Measurements from ENCODE around the gene ARHGAP26. TPM values are rescaled to one million over a fixed set of nuclear protein-coding genes. Genes with fewer than 3 reads are reported as not detected.

ARHGAP26 gene
- total and polyA plus RNA-seq, 10 donors: 4.2 to 148 (median 55.5) TPM

DNA sequence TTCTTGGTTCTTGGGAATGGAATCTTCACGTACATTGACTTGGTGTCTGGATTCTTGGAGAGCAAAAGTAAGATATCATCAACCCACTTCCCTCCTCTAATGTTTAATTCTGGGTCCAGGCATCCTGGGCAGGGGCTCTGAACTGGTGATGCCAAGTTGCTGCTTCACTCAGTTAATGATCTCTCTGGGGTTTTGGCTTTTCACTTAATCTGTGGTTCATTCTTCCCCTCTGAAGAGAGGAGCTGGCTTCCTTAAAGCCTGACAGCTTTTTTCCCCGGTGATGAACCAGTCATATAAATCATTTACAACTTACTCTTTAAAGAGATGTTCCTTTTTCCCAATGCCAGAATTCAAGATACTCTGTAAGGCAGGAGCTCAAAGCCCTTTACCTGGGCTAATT is 65.9 kb downstream of the ARHGAP26 start:
- Histone ChIP-seq H3K9me3 (no peaks in the 10 kb centered on the region), H3K36me3 (no peaks in the 10 kb centered on the region), H3K4me1 (peaks cover 0 to 56% (median 4%) of the 10 kb centered on the region in 6 donors), H3K27ac (no peak overlapping the region), H3K4me3 (no peak overlapping the region), H3K27me3 (replicated peaks in 1 of 7) (no peaks in the 10 kb centered on the region)
- no peak for DNase-seq
- intact Hi-C loops (cut with DNase I; ENCODE audit: low total_unique reads): no loop called here
- WGBS, 5 donors: 56 to 74% (median 61%) methylated on average over 2 of the region's 2 CpGs
- no peak for TF ChIP-seq POLR2A (IDR thresholded peaks at IDR 0.05)
- TF ChIP-seq POLR2AphosphoS5 (IDR thresholded peaks at IDR 0.05): no peak
- TF ChIP-seq, protein P1, sequence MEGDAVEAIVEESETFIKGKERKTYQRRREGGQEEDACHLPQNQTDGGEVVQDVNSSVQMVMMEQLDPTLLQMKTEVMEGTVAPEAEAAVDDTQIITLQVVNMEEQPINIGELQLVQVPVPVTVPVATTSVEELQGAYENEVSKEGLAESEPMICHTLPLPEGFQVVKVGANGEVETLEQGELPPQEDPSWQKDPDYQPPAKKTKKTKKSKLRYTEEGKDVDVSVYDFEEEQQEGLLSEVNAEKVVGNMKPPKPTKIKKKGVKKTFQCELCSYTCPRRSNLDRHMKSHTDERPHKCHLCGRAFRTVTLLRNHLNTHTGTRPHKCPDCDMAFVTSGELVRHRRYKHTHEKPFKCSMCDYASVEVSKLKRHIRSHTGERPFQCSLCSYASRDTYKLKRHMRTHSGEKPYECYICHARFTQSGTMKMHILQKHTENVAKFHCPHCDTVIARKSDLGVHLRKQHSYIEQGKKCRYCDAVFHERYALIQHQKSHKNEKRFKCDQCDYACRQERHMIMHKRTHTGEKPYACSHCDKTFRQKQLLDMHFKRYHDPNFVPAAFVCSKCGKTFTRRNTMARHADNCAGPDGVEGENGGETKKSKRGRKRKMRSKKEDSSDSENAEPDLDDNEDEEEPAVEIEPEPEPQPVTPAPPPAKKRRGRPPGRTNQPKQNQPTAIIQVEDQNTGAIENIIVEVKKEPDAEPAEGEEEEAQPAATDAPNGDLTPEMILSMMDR (IDR thresholded peaks at IDR 0.05 in 8 of 11, conservative IDR thresholded peaks at IDR 0.05 in 3 of 11): no peak

DNA sequence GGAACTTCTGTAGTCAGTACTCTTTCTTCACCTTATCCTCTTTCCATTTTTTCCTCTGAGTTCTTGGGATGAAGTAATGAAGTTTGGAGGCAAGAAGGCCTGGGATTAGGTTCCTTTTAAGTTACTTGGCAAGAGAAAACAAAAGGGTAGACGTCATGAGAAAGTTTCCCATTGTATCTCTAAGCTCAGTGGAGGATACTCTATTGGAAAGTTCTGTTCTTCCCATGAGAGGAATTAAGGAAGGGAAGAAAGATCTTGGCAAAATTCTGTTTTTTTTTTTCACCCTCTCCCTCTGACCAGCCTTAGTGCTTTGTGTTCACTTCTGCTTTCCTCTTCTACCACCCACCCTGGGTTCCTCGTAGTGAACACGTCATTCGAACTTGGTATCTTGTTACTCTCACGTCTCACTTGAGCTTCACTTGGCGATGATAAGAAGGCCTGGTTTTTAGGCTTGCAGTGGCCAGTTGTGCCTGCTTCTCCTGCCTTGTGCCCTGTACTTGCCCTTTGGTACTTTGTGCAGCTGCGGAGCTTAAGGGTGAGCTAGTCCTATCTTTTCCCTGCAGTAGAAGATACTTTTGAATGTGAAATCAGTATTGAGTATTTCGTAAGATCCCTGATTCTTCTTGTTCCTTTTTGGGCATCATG is 67.0 kb downstream of the ARHGAP26 start:
- WGBS, 5 donors: 61 to 88% (median 73%) methylated on average over 8 of the region's 8 CpGs
- H3K4me1 ChIP-seq: peaks cover 0 to 58% (median 4%) of the 10 kb centered on the region in 6 donors
- H3K4me3 ChIP-seq: no peak overlapping the region
- no peak for DNase-seq
- intact Hi-C loops (cut with DNase I; ENCODE audit: low total_unique reads): no loop called here
- peak in 1 of 3 donors; percentile 16 for TF ChIP-seq POLR2AphosphoS5 (IDR thresholded peaks at IDR 0.05)
- TF ChIP-seq, protein P1 (IDR thresholded peaks at IDR 0.05 in 8 of 11, conservative IDR thresholded peaks at IDR 0.05 in 3 of 11): no peak
- H3K9me3 ChIP-seq: no peaks in the 10 kb centered on the region
- no peaks in the 10 kb centered on the region for H3K27me3 ChIP-seq (replicated peaks in 1 of 7)
- no peaks in the 10 kb centered on the region for H3K36me3 ChIP-seq
- H3K27ac ChIP-seq: peak overlapping the region in 5 of 8 donors; percentile 4 to 79 (median 75)

DNA sequence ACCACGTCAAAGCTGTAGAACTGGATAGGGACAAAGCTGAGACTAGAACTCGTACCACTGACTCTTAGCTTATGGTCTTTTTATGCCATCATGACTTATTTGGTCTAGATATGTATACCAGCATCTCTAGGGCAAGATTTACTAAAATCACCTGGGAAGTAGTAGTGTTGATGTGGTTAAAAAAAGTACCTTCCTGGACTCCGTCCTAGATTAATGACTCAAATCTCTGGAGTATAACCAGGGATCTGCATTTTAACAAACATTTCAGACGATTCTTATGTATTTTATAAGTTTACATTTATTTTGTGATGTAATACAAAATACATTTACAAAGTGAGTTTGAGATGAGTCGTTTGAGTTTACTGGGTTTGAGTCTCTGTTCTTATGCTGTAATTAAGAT is 68.7 kb downstream of the ARHGAP26 start:
- Histone ChIP-seq H3K4me1 (peaks cover 0 to 47% (median 4%) of the 10 kb centered on the region in 6 donors), H3K27ac (peak overlapping the region in 1 of 8 donors; percentile 0), H3K4me3 (no peak overlapping the region), H3K9me3 (no peaks in the 10 kb centered on the region), H3K27me3 (replicated peaks in 1 of 7) (no peaks in the 10 kb centered on the region), H3K36me3 (no peaks in the 10 kb centered on the region)
- DNase-seq: no peak
- TF ChIP-seq POLR2A (IDR thresholded peaks at IDR 0.05) (no peak), POLR2AphosphoS5 (IDR thresholded peaks at IDR 0.05) (no peak)
- TF ChIP-seq, protein P1 (IDR thresholded peaks at IDR 0.05 in 8 of 11, conservative IDR thresholded peaks at IDR 0.05 in 3 of 11): no peak
- intact Hi-C loops (cut with DNase I; ENCODE audit: low total_unique reads): no loop called here
- WGBS, 5 donors: 87 to 96% (median 92%) methylated on average over 5 of the region's 5 CpGs

DNA sequence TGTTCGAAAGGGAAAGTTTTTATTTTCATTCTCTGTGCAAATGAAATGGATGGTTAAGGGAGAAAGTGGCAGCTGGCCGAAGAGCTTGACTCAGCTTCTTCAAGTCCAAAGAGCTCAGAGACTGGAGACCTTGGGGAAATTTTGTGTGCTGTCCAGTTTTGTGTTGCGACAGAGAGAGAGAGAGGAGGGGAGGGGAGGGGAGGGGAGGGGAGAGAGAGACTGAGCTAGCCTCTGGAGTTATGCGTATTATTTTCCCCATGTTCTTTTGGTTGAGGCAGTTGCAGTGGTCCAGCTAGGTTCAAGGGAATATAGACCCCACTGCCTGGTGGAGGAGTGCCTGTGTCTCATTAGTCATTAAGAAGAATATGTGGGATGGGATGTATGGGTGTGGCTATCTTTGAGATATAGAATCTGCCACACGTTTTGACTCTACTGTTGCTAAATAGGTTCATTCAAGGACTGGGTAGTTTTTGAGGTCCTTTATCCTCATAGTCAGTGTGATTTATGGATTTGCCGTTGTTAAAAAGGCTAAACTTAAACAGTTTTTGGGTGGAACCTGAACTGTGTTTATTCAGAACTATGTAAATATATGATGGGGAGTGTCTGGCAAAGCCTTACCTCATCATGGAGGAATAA is 69.7 kb downstream of the ARHGAP26 start:
- DNase-seq: no peak
- peak overlapping the region in 2 of 8 donors; percentile 0 to 31 for H3K27ac ChIP-seq
- H3K36me3 ChIP-seq: no peaks in the 10 kb centered on the region
- H3K4me3 ChIP-seq: no peak overlapping the region
- no peaks in the 10 kb centered on the region for H3K27me3 ChIP-seq (replicated peaks in 1 of 7)
- WGBS, 5 donors: 70 to 83% (median 76%) methylated on average over 6 of the region's 6 CpGs
- no peaks in the 10 kb centered on the region for H3K9me3 ChIP-seq
- no peak for TF ChIP-seq POLR2A (IDR thresholded peaks at IDR 0.05)
- TF ChIP-seq, protein P1 (IDR thresholded peaks at IDR 0.05 in 8 of 11, conservative IDR thresholded peaks at IDR 0.05 in 3 of 11): no peak
- TF ChIP-seq POLR2AphosphoS5 (IDR thresholded peaks at IDR 0.05): no peak
- intact Hi-C loops (cut with DNase I; ENCODE audit: low total_unique reads): no loop called here
- H3K4me1 ChIP-seq: peaks cover 2 to 56% (median 8%) of the 10 kb centered on the region in 6 donors
